Skeletal muscle tissue (tissue), 4 donors: ENCODE results near the gene GNG4. TPM values are rescaled to one million over a fixed set of nuclear protein-coding genes. Genes with fewer than 3 reads are reported as not detected.

Source experiments
- H3K27ac ChIP-seq: one replicate; pipeline ENCODE4 v1.7.0; 2013; ENCODE audit warnings: mild to moderate bottlenecking, low read depth, low read length, inconsistent platforms
- H3K27me3 ChIP-seq, 3 donors: one replicate each; pipeline ENCODE4 v1.7.0; 2013; ENCODE audit warnings: low read length in 3 of 3; ENCODE audit not compliant: control insufficient read depth in 3 of 3, insufficient read depth in 3 of 3
- H3K36me3 ChIP-seq, 3 donors: one replicate each; pipeline ENCODE4 v1.7.0; 2013; ENCODE audit warnings: low read length in 3 of 3; ENCODE audit not compliant: control insufficient read depth in 3 of 3, insufficient read depth in 3 of 3
- H3K4me1 ChIP-seq, 3 donors: one replicate each; pipeline ENCODE4 v1.7.0; 2013; ENCODE audit warnings: low read length in 3 of 3, mild to moderate bottlenecking in 3 of 3; ENCODE audit not compliant: control insufficient read depth in 3 of 3, insufficient read depth in 3 of 3
- H3K4me3 ChIP-seq, 3 donors: one replicate each; pipeline ENCODE4 v1.7.0; 2013; ENCODE audit warnings: low read length in 3 of 3
- H3K9ac ChIP-seq, 3 donors: one replicate each; pipeline ENCODE4 v1.7.0; 2013; ENCODE audit warnings: low read length in 3 of 3, mild to moderate bottlenecking in 3 of 3, moderate library complexity in 2 of 3, low read depth in 1 of 3
- H3K9me3 ChIP-seq, 3 donors: one replicate each; pipeline ENCODE4 v1.7.0; 2013; ENCODE audit warnings: low read length in 3 of 3; ENCODE audit not compliant: control insufficient read depth in 3 of 3
- total RNA-seq: library from RNA; depleted of rRNA; stranded (reverse); fragments of >200 nt; gene quantifications from one replicate; pipeline ENCODE4 v1.2.3, GENCODE V29; 2014
- donor health status: Osteomylitis.

GNG4 gene
- total RNA-seq, 1 donor from 2014 or later: 1.0 TPM

GRCh38 chr1:235515844-235516512, 133.6 kb downstream of the GNG4 start:
- Histone ChIP-seq H3K4me3 (no peak overlapping the region), H3K27ac (no peak overlapping the region)

DNA sequence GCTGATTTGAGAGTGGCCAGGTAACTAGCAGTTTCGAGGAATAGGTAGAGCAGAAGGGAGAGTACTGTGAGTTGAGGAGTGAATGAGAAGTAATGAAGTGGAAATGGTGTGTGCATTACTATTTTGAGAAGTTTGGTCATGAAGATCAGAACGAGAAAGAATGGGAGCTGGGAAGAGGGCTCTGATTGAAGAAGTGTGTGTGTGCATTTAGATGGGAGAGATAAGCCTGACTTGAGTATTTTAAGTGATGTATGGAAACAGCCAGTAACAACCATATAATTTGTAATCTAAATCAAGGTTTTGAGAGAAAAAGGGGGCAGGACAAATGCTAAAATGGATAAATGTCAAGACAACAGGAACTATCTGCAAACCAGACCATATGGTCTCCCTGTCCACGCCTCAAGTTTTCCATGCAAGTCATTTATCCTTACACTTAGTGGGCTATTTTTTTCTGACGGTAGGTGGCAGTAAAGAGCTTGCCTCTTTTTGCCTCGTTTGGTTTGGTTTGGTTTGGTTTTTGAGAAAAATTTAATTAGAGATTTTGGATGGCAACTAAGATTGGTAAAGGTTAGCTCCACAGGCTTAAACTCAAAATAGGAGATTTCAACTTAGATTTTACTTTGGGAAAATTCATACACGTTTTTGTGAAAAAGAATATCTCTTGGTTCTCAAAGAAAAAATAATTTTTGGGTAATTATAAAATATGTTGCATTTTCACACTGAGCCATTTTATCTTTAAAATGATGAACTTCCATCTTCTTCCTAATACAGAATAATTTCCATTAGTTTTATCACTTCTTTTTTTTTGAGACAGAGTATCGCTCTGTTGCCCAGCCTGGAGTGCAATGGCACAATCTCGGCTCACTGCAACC, 135.9 kb downstream of the GNG4 start:
- Histone ChIP-seq H3K9me3 (no peaks in the 10 kb centered on the region), H3K9ac (no peak overlapping the region), H3K27me3 (no peaks in the 10 kb centered on the region), H3K27ac (no peak overlapping the region), H3K4me1 (no peaks in the 10 kb centered on the region), H3K36me3 (no peaks in the 10 kb centered on the region), H3K4me3 (no peak overlapping the region)

More at GRCh38 chr1:235515844-235516512, 133.6 kb downstream of the GNG4 start:
- Histone ChIP-seq H3K27me3 (no peaks in the 10 kb centered on the region), H3K9me3 (no peaks in the 10 kb centered on the region), H3K9ac (no peak overlapping the region), H3K4me1 (no peaks in the 10 kb centered on the region), H3K36me3 (no peaks in the 10 kb centered on the region)

- Histone ChIP-seq H3K27ac (no peak overlapping the region), H3K9me3 (no peaks in the 10 kb centered on the region), H3K4me3 (no peak overlapping the region), H3K36me3 (no peaks in the 10 kb centered on the region), H3K27me3 (no peaks in the 10 kb centered on the region), H3K4me1 (no peaks in the 10 kb centered on the region), H3K9ac (no peak overlapping the region)
These were observed 137.9 kb downstream of the GNG4 start for GRCh38 chr1:235511470-235512240.

- Histone ChIP-seq H3K27me3 (no peaks in the 10 kb centered on the region), H3K4me3 (no peak overlapping the region), H3K4me1 (no peaks in the 10 kb centered on the region), H3K36me3 (no peaks in the 10 kb centered on the region), H3K9ac (no peak overlapping the region), H3K9me3 (no peaks in the 10 kb centered on the region), H3K27ac (no peak overlapping the region)
These were observed 138.8 kb downstream of the GNG4 start for GRCh38 chr1:235510823-235511222.

GRCh38 chr1:235507623-235508022, 142.0 kb downstream of the GNG4 start:
- no peak overlapping the region for H3K4me3 ChIP-seq
- peaks cover 0 to 1% (median under 1%) of the 10 kb centered on the region in 3 donors for H3K4me1 ChIP-seq
- no peak overlapping the region for H3K9ac ChIP-seq
- no peak overlapping the region for H3K27ac ChIP-seq
- no peaks in the 10 kb centered on the region for H3K36me3 ChIP-seq
- H3K27me3 ChIP-seq: no peaks in the 10 kb centered on the region
- H3K9me3 ChIP-seq: no peaks in the 10 kb centered on the region

DNA sequence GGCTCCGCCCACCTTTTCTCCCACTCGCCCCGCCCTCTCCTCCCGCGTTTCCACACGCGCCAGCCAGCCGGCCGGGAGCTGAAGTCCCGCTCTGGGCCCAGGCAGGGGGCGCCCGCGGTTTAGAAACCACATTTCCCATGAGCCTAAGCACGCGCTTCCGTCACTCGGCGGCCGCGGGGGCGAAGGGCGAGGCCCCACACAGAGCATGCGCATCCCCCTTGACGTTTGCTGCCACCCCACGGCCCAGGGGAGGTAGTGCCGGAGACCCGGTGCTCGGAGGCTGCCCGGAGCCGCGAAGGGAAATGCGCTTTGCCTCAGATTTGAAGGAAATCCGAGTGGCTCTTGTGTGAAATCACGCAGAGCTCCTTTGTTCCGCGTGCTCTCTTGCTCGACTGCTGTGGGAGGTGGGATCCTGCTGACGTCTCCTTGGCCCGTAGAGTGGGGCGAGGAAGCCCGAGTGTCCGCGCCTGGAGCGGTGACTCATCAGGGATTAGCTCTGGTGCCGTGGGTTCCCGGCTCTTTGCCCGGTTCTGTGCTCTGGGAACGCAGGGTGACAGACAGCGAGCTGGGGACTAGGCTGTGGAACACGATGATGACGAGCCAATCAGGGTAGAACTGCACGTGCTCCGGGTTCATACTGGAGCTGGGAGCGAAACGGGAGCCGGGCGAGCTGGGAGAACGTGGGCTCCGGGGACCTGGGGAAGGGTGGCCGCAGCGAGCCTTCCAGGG, 144.9 kb downstream of the GNG4 start:
- H3K4me1 ChIP-seq: peaks cover 9 to 19% (median 13%) of the 10 kb centered on the region in 3 donors
- H3K27ac ChIP-seq: peak overlapping the region; percentile 99
- no peaks in the 10 kb centered on the region for H3K36me3 ChIP-seq
- H3K4me3 ChIP-seq: peak overlapping the region; percentile 88 to 90 (median 89)
- peak overlapping the region; percentile 93 to 98 (median 95) for H3K9ac ChIP-seq
- H3K9me3 ChIP-seq: no peaks in the 10 kb centered on the region
- H3K27me3 ChIP-seq: no peaks in the 10 kb centered on the region

DNA sequence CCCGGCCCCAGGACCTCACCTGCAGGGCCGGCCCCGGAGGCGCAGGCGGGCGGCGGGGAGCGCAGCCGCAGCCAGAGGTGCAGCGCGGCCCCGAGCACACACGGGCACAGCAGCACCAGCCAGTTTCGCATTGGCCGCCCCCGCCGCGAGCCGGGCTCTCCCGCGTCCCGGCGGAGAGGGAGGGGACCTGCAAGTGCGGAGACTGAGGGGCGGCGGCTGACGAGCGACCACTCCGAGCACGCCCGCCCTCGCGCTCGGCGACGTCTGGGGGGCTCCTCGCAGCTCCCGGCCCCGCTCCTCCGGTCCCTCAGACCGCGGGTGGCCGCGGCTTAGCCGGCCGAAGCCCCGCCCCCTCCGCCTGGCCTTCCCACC, 145.5 kb downstream of the GNG4 start, which contains the start of gene B3GALNT2:
Gene B3GALNT2 (minus strand): TSS at position 331 of the 372 bp plus-strand sequence. CDS start 200 bp downstream, at position 131.
- Histone ChIP-seq H3K27me3 (no peaks in the 10 kb centered on the region), H3K27ac (peak within 1 kb of the TSS; percentile 99), H3K4me1 (peaks cover 9 to 21% (median 13%) of the 10 kb centered on the region in 3 donors), H3K36me3 (no peaks in the 10 kb centered on the region), H3K9ac (peak within 1 kb of the TSS; percentile 93 to 98 (median 95)), H3K9me3 (no peaks in the 10 kb centered on the region), H3K4me3 (peak within 1 kb of the TSS; percentile 88 to 90 (median 89))

DNA sequence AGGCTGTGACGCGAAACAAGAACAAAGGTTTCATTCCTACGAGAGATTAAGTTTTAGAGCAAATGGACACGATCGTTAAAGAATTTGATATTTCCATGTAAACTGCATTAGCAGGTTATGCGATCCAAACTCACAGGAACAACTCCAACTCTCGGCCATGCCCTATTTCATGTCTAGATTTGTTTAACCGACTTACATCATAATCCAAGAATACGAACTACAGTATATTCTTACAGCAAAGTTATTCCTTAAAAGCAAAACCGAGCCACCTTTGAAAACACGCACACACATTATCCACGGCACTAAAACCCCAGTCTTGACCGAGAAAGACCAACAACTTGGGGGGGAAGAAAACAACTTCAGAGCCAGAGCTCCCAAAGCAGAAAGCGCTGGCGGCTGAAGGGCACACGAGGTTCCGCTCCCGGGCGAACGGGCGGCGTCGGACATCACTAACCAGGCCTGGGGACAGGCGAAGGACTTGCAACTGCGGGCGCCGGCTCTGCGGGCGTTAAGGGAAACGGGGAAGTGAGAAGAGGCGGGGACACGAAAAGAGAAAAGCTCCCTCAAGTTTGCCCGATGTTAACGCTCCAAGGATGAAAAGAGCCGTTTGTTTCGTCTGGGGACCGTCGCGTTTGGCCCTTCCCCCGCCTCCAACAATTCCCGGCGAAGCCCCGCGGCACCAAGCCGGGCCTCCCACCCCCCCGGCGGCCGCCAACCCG, 146.0 kb downstream of the GNG4 start:
- no peaks in the 10 kb centered on the region for H3K36me3 ChIP-seq

More for the DNA sequence above, 146.0 kb downstream of the GNG4 start:
- Histone ChIP-seq H3K9ac (peak overlapping the region; percentile 77 to 89 (median 79)), H3K4me3 (peak overlapping the region; percentile 68 to 90 (median 69)), H3K9me3 (no peaks in the 10 kb centered on the region), H3K4me1 (peaks cover 9 to 21% (median 13%) of the 10 kb centered on the region in 3 donors), H3K27me3 (no peaks in the 10 kb centered on the region), H3K27ac (peak overlapping the region; percentile 99)
